Activated effector memory CD4-positive, alpha-beta T cell treated with anti-CD3 and anti-CD28 coated beads, Interleukin-2, amount 50 U/mL, for 16 hours (primary cell): ENCODE measurements around the gene KIF18B.

ENCODE experiments used
- DNase-seq: peaks from one replicate; pipeline ENCODE4 v3.0.0-alpha.2; 2020

The KIF18B gene

GRCh38 chr17:44947461-44948314 is at the start of gene KIF18B:
KIF18B (minus strand) TSS chr17:44947773; CDS start chr17:44936344, 11,429 bp downstream.
- peak; percentile 95 for DNase-seq

DNA sequence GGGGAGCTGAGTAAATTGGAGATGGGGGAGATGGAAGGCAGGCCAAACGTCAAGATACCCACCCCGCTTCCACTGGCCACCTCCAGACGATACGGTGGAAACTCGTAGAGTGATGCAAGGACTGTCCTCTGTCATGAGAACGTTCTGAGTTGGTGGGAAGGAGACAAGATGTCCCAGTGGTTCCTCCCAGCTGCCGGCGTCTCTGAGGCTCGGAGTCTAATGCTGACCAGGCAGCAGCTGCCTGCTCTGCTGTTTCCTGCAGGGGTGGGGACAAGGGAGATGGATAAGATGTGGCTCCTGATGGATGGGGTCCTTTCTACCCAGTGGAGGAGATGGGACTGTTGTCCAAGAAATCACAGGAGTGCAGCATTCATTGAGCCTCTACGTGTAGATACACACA is 48.7 kb upstream of the KIF18B start:
- no peak for DNase-seq

DNA sequence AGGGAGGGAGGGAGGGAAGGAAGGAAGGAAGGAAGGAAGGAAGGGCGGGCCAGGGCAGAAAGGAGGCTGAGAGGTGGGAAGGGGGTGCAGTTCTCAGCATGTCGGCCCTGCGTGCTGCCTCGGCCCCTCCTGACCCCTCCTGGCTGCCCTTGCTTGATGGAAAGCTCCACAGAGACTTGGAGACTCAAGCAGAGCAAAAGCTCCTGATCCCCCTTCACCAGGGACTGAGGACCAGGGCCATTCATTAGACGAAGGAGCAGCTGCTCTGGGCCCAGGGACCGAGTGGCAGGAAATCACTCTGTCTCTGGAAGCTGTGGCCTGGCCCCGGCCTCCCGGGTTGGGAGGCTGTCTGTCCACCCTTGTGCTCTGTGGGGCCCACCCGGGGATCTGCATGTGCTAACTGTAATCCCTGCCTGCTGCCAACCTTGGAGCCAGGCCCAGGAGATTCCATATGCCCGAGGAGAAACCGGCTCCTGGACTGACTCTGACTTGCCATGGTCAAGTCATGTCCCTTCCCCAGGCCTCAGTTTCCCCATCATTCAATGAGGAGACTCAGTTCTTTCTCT is 47.9 kb upstream of the KIF18B start:
- no peak for DNase-seq

- DNase-seq = no peak
Measured at GRCh38 chr17:44992242-44992939, 44.8 kb upstream of the KIF18B start.

GRCh38 chr17:44990994-44991393 is 43.4 kb upstream of the KIF18B start:
- no peak for DNase-seq

GRCh38 chr17:44989552-44990138 is 42.1 kb upstream of the KIF18B start:
- DNase-seq = no peak

- no peak for DNase-seq
Measured at GRCh38 chr17:44988044-44988942, 40.7 kb upstream of the KIF18B start.

DNA sequence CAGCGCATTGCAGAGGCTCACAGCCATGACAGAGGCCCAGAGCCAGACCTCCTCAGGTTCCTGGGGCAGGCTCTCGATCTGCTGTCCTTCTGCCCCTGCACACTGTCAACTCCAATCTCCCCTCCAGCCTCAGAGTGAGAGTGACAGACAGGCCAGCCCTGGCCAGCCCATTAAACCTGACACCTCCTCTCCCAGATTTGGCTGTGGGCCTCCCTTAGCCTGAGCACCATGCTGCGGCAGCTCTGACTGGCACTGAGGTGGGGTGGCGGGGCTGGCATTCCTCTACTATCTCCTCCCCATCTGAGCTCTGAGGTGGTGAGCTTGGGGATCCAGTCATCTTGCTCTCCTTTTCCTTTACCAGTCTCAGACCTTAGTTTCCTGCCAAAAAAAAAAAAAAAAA is 36.0 kb upstream of the KIF18B start:
- no peak for DNase-seq

- no peak for DNase-seq
Measured at GRCh38 chr17:44982113-44982702, 34.6 kb upstream of the KIF18B start.

DNA sequence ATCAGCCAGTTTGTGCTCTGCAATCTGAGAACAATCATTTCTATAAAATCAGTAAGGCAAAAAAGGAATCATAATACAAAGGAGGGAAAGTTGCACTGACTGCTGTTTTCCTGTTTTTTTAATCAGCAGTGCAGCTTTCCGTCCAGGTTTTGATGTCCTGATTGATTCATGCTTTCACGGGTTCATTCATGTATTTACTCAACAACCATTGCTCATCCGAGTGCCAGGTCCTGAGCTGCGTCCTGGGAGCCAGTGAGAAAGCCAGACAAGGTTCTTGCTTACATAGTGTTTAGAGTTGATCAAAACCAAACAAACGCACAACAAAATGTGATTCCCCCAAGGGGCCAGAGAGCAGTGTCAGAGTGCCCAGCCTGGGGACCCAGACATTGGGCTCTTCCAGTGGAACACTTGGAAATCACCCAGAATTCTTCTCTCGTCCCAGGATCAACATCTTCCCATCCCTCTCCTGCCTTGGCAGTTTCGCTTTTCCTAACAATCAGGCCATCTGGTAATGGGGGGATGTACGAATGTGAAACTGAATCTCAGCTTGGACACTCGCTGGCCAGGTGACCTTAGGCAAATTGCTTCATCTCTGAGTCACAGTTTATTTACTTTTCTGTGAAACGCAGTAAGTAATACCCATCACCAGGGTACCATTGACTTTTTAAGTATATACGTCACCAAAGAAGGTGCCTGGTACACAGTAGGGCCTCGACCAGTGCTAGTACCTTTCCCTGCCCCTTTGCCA is 33.8 kb upstream of the KIF18B start:
- DNase-seq = no peak

DNA sequence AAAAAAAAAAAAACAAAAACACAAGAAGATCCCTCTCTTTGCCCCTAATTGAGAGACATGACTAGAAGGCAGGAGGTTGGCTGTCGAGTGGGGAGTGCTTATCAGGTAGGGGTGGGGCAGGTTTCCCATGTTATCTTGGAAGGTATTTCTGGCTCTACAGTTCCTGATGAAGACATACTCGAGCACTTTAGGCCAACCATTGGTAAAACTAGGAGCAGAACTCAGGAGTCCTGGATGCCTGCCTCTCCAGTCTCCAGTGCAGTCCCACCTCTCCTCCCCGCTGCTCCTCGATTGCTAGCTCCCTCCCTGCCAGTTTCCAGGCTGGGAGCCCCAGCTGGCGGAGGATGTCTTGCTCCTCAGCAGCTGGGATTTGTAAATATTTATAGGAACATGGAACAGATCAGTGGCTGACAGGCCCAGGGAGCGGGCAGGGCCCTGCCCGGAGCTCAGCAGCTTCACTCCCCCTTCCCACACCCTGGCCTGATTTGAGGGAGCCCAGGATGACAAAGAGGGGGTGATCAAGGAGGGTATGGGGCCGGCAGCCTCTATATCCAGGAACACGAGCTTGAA is 31.9 kb upstream of the KIF18B start:
- DNase-seq = no peak

DNA sequence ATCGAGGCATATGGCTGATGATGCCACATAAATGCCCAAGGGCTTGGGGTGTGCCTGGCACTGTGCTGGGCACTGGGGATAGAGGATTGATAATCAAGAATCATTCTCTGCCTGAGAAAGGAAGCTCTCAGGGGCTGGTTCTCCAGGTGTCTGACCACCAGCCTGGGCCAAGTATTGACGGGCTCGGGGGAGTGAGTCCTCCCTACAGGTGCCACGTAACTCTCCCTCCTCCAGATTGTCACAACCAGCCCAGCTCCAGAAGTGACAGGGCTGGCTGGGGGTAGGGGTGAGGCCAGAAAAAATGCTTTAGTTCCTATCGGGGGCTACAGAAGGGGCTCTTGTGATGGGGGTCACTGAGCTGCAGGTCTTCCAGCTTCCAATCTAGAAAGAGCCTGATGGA is 31.2 kb upstream of the KIF18B start:
- no peak for DNase-seq

DNA sequence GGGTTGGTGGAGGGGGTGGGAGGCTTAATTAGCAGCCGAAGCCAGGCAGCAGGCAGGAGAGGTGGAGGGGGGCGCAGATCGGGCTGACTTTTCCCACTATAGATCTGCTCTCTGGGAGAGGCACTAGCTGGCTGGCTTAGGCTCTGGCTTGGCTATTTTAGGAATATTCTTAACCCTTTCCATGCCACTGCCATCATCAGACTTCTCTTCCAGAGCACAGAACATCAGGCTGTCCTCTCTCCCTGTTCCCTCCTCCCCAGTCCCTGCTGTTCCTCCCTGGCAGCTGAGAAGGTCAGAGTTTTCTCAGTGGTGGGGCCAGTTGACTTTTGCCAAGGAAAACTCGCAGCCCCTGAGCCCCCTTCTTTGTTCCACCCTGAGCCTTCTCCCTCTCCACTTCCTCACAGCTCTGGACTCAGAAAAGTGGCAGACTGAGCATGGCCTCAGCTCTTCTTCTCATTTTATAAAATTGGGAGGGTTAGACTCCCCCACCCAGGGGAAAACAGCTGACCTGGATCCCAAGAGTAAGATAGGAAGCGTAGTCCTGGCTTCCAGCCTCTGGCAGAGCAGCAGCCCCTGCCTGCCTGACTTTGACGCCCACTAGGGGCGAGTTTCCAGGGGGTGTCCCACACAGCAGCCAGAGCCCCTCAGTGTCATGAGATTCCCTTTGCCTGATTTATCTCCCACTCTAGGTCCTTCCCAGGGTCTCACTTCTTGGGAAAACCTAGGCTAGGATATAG is 30.4 kb upstream of the KIF18B start:
- no peak for DNase-seq

DNA sequence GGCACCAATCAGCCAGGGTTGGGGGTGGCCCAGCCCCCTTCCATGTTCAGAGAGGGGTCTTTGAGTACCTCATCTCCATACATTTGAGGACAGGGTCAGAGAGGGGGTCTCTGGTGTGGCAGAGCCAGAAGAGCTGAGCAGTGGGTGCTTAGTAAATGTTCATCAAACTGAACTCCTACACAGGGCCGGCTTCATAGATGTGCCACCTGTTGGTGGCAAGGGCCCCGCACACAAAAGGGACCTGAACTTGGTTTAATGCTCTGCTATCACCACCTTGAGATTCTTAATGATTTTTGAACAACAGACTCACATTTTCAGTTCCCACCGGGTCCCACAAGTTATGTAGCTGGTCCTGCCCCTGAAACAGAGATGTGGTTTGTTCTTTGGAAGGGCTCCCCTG is 29.5 kb upstream of the KIF18B start:
- no peak for DNase-seq

DNA sequence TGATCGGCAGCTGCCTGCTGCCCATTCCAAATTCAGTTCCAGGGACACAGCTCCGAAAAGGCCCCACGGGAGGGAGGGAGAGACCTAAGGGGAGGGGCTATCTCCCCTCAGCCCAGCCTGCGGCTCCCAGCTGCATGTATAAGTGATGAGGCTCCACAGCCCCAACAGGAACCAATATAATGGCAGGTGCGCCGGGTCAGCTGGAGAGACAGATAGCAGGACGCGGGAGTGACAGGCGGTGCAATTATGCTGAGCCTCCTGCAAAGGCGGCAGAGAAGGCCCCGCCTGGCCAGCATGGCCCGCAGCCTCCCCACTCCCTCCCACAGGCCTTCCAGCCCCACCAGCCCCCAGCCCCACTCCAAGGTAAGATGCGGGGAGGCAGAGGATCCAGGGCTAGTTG is 28.6 kb upstream of the KIF18B start:
- no peak for DNase-seq

GRCh38 chr17:44972953-44973352 is 25.4 kb upstream of the KIF18B start:
- no peak for DNase-seq

GRCh38 chr17:44971776-44972483 is 24.4 kb upstream of the KIF18B start:
- DNase-seq = peak; percentile 82

GRCh38 chr17:44970136-44970741 is 22.7 kb upstream of the KIF18B start:
- no peak for DNase-seq

DNA sequence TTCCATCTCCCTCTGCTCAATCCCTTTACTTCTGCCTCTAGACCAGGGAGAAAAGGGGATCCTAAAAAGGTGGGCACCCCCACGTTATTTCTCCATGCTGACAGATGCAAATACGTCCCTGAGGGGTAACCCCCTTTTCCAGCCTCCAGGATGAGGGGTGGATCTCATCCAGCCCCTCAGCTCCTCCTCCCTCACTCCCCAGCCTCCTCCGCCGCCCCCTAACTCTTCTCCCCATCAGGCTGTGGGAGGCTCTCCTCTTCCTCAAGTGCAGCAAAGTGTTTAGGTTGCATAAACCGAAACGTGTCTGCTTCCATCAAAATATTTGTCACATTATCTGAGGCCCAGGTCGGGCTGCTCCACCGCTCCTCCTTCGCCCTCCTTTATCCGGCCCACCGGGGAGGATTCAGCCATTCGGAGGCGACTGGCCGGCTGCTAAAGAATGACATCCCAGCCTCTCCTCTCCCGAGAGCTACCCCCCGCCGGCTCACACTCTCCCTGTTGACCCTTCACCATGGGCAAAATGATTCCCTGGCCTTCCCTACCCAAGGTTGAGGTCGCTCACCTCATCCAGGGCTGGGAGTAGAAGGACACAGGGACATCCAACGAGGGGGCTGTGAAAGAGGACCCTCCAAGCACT is 21.7 kb upstream of the KIF18B start:
- no peak for DNase-seq
